ENCODE data around the gene STK32B. TPM values are rescaled to one million over a fixed set of nuclear protein-coding genes. Genes with fewer than 3 reads are reported as not detected.

STK32B gene
- total and polyA plus RNA-seq, 2 of the 8 experiments (the other 6 are each of a cell fraction or from before 2014, with no cell fraction given): 2.3 to 2.5 TPM

GRCh38 chr4:5477613-5478012 is 426.3 kb downstream of the STK32B start (continued):
- TF ChIP-seq CHD7 (IDR thresholded peaks at IDR 0.05; ENCODE audit: insufficient replicate concordance, low read length): no peak
- no peak for TF ChIP-seq FOSL1 (IDR thresholded peaks at IDR 0.05; ENCODE audit: insufficient read depth, low read depth, low read length)
- no peak for TF ChIP-seq CTCF (IDR thresholded peaks at IDR 0.05; ENCODE audit: control extremely low read depth in 1 of 3, insufficient read depth in 1 of 3, low read depth in 1 of 3, low read length in 3 of 3)
- TF ChIP-seq ATF3 (IDR thresholded peaks at IDR 0.05; ENCODE audit: insufficient read depth, low read depth, low read length): no peak
- no peak for TF ChIP-seq SRF (IDR thresholded peaks at IDR 0.05; ENCODE audit: low read depth, low read length)
- no peak for TF ChIP-seq ZNF274 (IDR thresholded peaks at IDR 0.05; ENCODE audit: borderline replicate concordance, extremely low read depth, low read length)
- TF ChIP-seq ASH2L (IDR thresholded peaks at IDR 0.05; ENCODE audit: low read length): no peak

All from H1 (cell line).